ENCODE results near the gene RAB40B.

Gene RAB40B

DNA sequence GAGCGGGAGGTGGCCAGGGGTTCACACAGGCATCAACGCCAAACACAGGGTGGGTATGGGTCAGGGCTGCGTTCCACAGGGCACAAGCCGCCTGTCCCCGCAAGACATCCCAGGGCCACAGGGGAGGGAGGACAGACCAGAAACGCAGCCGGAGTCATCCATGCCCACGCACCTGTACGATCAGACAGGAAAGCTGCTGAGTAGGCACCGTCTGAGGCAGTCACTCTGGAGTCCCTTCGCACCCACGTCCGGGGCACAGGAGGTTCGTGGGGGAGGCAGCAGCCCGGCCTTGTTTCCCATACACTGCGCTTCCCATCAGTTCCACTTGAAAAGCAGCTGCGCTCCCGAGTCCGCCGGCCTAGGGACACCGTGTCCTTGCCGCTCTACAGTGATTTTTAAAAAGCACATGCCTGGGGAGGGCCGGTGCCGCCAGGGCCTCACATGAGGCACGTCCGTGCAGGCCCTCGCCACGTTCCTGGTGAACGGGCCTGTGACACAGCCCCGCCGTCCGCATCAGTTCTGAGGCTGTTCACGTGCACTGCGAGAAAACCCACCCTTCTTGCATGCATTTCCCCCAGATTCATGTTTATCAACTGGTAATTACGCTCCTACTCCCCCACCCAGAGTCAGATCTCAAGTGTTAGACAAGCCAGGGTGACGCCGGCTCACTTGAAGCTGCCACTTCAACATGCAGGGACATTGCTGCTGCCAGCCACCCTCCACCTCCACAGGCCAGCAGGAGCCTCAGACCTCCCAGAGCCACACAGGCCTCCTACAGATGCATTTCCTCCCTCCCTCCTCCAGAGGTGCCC lies 85.0 kb downstream of the RAB40B start:
- no peak for ATAC-seq

DNA sequence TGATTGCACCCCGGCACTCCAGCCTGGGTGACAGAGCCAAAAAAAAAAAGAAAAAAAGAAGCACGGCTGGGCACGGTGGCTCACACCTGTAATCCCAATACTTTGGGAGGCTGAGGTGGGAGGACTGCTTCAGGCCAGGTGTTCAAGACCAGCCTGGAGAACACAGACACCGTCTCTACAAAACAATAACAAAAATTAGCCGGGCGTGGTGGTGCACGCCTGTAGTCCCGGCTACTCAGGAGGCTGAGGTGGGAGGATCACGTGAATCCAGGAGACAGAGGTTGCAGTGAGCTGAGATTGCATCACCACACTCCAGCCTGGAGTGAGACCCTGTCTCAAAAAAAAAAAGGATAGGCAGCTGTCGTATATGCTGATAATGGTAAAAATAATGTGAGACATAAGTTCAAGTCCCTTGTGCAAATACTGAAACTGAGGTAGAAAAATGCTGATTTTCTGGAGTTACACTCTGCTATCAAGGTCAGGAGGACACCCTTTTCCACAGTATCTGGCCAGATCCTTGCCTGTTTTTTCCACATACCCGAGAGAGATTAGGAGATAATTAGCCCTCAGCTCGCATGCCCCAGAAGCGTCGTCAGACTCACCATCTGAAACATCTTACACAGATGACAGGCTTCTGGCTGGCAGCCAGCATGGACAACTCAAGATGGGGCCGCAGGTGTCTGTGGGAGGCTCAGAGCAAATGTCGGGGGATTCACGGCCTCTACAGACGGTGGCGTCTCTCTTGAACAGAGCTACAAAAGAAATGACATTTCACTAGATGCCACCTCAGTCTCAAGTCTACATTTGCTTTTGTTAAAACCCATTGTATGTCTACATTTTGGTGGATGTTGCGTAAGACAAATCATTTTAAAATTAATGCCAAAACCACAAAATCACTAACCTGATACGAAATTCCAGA lies 87.1 kb downstream of the RAB40B start:
- ATAC-seq = no peak

DNA sequence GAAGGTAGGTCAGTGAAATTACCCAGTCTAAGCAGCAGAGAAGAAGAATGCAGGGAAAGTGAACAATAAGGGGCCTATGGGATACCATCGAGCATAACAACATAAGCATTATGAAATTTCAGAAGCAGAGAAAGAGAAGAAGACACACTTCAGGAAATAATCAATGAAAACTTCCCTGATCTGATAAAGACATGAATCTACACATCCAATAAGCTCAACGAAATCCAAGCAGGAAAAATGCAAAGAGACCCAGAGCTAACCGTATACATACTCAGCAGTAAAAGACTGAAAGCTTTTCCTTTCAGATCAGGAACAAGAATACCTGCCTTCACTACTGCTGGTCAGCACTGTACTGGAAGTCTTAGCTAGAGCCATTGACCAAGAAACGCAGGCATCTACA lies 88.8 kb downstream of the RAB40B start:
- no peak for ATAC-seq

DNA sequence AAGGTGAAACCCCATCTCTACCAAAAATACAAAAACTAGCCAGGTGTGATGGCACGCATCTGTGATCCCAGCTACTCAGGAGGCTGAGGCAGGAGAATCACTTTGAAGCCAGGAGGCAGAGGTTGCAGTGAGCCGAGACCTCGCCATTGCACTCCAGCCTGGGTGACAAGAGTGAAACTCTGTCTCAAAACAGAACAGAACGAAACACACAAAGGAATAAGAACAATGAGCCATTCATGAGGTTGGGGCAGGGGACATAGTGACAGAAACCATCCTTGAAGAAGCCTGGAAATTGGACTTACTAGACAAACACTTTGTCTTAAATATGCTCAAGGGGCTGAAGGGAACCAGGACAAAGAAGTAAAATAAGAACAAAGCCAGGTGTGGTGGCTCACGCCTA lies 89.7 kb downstream of the RAB40B start:
- ATAC-seq = no peak

DNA sequence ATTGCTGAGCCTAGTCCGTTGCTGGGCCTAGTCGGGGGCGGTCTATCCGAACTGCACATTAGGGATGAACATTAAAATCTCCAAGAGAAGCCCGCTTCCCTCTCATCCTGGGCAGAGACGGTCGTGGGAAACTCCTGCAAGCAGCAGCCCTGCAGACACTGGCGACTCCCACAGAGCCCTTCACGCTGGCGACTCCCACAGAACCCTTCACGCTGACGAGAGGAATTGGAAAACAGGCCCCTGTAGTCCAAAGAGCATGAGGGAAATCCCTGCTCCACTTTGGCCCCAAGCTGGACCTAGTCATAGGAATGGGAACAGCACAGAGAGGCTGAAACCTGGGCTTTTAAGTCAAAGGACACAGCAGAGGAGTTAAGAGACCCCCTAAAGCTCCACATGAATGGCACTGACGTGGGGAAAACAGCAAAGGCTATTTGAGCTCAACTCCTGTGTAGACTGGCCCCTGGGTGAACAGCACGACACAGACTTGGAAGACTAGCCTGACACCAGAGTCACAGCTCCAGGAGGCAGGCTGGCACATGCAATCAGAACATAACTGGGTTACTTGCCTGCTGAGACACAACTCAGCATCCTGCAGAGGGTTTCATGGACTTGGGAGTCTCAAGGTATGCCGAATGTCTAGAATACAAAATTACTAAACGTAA lies 92.4 kb downstream of the RAB40B start:
- no peak for ATAC-seq

Measured in activated CD4-positive, CD25-positive, alpha-beta regulatory T cell treated with anti-CD3 and anti-CD28 coated beads, Interleukin-2, amount 50 U/mL, for 24 hours (primary cell).